ENCODE data around the gene CDCA3. TPM values are rescaled to one million over a fixed set of nuclear protein-coding genes. Genes with fewer than 3 reads are reported as not detected.
"Not testable (repeated sequence)": the region's sequence is repeated elsewhere in the genome, so short reads cannot be mapped to it uniquely, and the experiment has no call there.

Gene CDCA3
- total RNA-seq, 1 donor from 2014 or later: 32.5 TPM

DNA sequence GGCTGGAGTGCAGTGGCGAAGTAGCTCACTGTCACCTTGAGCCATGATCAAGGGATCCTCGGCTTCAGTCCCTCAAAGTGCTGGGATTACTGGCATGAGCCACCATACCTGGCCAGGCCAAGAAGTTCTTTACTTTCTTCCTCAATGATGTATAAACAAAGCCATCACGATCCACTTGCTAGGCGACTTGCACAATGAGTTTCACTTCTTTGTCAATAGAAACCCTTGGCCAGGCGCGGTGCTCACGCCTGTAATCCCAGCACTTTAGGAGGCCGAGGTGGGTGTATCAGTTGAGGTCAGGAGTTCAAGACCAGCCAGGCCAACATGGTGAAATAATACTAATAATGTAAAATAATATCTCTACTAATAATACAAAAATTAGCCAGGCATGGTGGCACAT is 36.4 kb upstream of the CDCA3 start:
- no peaks in the 10 kb centered on the region for H3K9me3 Mint-ChIP-seq
- no peak for DNase-seq (ENCODE audit: low spot score)
- H3K36me3 Mint-ChIP-seq (ENCODE audit: low read depth): peaks cover 15% of the 10 kb centered on the region
- intact Hi-C loops (cut with micrococcal nuclease): no loop called here
- H3K27ac Mint-ChIP-seq: no peak overlapping the region
- H3K4me1 Mint-ChIP-seq (ENCODE audit: low read depth): peaks cover 17% of the 10 kb centered on the region
- H3K27me3 Mint-ChIP-seq (ENCODE audit: insufficient read depth): no peaks in the 10 kb centered on the region
- H3K4me3 Mint-ChIP-seq: no peak overlapping the region

DNA sequence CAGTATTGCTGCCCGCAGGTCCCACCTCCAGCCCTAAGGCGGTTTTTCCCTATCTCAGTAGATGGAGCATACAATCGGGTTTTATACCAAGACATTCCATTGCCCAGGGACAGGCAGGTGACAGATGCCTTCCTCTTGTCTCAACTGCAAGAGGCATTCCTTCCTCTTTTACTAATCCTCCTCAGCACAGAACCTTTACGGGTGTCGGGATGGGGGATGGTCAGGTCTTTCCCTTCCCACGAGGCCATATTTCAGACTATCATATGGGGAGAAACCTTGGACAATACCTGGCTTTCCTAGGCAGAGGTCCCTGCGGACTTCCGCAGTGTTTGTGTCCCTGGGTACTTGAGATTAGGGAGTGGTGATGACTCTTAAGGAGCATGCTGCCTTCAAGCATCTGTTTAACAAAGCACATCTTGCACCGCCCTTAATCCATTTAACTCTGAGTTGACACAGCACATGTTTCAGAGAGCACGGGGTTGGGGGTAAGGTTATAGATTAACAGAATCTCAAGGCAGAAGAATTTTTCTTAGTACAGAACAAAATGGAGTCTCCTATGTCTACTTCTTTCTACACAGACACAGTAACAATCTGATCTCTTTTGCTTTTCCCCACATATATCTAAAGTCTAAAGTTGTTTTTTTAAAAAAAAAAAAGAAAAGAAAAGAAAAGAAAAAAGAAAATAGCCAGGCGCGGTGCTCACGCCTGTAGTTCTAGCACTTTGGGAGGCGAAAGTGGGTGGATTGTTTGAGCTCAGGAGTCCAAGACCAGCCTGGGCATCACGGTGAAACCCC is 35.3 kb upstream of the CDCA3 start:
- DNase-seq (ENCODE audit: low spot score); H3K9me3 Mint-ChIP-seq; H3K27me3 Mint-ChIP-seq (ENCODE audit: insufficient read depth); H3K27ac Mint-ChIP-seq; intact Hi-C loops (cut with micrococcal nuclease); H3K4me3 Mint-ChIP-seq: not testable (repeated sequence)
- peaks cover 15% of the 10 kb centered on the region for H3K36me3 Mint-ChIP-seq (ENCODE audit: low read depth)
- H3K4me1 Mint-ChIP-seq (ENCODE audit: low read depth): peaks cover 11% of the 10 kb centered on the region

DNA sequence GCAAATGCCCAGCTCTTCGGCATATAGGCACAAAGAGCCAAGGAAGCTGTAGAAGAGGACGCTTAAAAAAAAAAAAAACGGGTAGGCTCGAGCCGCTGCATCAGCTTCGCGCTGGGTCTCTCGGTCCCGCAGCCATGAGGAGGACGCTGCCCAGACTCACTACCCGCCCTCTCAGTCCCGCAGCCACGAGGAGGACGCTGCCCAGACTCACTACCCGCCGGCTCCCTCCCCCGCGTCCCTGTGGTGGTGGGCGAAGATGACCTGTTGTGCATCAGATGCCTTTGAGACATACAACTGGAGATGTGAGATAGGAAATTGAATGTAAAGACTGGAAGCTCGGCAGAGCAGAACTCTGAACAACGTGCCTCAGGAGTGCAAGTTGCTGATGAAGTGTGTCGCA is 33.5 kb upstream of the CDCA3 start:
- Mint-ChIP-seq H3K4me3 (no peak overlapping the region), H3K9me3 (no peaks in the 10 kb centered on the region)

DNA sequence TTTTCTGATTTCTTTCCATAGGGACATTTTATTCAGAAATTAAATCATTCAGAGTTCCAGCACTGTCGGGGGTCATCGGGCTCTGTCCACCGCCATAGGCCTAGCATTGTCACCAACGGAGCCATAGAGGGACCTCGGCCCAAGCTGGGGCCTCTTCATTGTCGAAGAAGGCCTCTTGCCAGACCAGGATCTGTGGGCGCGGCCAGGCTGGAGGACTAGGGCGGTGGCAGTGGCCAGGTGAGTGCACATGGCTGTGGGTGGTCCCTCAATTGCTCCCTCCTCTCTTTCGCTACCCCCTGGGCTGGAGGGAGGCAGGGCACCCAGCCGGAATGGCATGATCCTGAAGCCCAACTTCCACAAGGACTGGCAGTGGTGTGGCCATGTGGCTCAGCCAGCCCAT is 32.6 kb upstream of the CDCA3 start:
- intact Hi-C loops (cut with micrococcal nuclease): no loop called here
- no peak overlapping the region for H3K27ac Mint-ChIP-seq
- no peak overlapping the region for H3K4me3 Mint-ChIP-seq
- H3K36me3 Mint-ChIP-seq (ENCODE audit: low read depth): peaks cover 15% of the 10 kb centered on the region
- no peaks in the 10 kb centered on the region for H3K9me3 Mint-ChIP-seq
- no peaks in the 10 kb centered on the region for H3K27me3 Mint-ChIP-seq (ENCODE audit: insufficient read depth)
- H3K4me1 Mint-ChIP-seq (ENCODE audit: low read depth): no peaks in the 10 kb centered on the region
- DNase-seq (ENCODE audit: low spot score): no peak

More for the DNA sequence above, 33.5 kb upstream of the CDCA3 start:
- DNase-seq (ENCODE audit: low spot score): no peak
- Mint-ChIP-seq H3K27ac (no peak overlapping the region), H3K36me3 (ENCODE audit: low read depth) (peaks cover 15% of the 10 kb centered on the region), H3K27me3 (ENCODE audit: insufficient read depth) (no peaks in the 10 kb centered on the region), H3K4me1 (ENCODE audit: low read depth) (no peaks in the 10 kb centered on the region)
- intact Hi-C loops (cut with micrococcal nuclease): no loop called here

DNA sequence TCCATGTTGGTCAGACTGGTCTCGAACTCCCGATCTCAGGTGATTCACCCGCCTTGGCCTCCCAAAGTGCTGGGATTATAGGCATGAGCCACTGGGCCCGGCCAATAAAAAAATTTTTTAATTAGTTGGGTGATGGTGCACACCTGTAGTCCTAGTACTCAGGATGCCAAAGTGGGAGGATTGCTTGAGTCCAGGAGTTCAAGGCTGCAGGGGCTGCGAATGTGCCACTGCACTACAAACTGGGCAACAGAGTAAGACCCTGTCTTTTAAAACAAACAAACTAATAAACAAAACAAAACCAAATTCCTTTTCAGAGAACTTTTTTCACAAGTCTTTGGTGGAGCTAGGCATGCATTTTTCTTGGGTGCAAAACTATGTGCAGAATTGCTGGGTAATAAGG is 32.2 kb upstream of the CDCA3 start:
- Mint-ChIP-seq H3K4me3 (no peak overlapping the region), H3K4me1 (ENCODE audit: low read depth) (no peaks in the 10 kb centered on the region), H3K36me3 (ENCODE audit: low read depth) (peaks cover 11% of the 10 kb centered on the region), H3K27me3 (ENCODE audit: insufficient read depth) (no peaks in the 10 kb centered on the region), H3K9me3 (no peaks in the 10 kb centered on the region), H3K27ac (no peak overlapping the region)
- intact Hi-C loops (cut with micrococcal nuclease): no loop called here
- no peak for DNase-seq (ENCODE audit: low spot score)

DNA sequence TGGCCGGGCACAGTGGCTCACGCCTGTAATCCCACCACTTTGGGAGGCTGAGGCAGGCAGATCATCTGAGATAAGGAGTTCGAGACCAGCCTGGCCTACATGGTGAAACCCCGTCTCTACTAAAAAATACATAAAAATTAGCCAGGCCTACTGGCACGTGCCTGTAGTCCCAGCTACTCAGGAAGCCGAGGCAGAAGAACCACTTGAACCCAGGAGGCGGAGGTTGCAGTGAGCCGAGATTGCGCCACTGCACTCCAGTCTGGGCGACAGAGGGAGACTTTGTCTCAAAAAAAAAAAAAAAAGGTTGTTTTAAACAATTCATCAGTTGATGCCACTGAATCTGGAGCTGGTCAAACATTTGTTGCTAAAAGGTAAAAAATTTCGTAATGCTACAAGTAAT is 28.7 kb upstream of the CDCA3 start:
- H3K4me3 Mint-ChIP-seq; DNase-seq (ENCODE audit: low spot score); H3K4me1 Mint-ChIP-seq (ENCODE audit: low read depth); intact Hi-C loops (cut with micrococcal nuclease); H3K27ac Mint-ChIP-seq; H3K27me3 Mint-ChIP-seq (ENCODE audit: insufficient read depth); H3K9me3 Mint-ChIP-seq: not testable (repeated sequence)
- peaks cover 15% of the 10 kb centered on the region for H3K36me3 Mint-ChIP-seq (ENCODE audit: low read depth)

DNA sequence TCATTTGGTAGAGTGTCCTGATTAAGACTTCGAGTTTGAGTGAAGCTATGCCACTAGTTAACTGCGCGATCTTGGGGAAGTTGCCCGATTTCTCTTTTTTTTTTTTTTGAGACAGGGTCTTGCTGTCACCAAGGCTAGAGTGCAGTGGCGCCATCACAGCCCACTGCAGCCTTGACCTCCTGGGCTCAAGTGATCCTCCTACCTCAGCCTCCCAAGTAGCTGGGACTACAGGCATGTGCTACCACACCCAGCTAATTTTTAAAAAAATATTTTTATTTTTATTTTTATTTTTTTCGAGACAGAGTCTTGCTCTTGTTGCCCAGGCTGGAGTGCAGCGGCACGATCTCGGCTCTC is 22.9 kb upstream of the CDCA3 start:
- not testable (repeated sequence) for H3K9me3 Mint-ChIP-seq; H3K27me3 Mint-ChIP-seq (ENCODE audit: insufficient read depth); DNase-seq (ENCODE audit: low spot score)
- peaks cover 42% of the 10 kb centered on the region for H3K36me3 Mint-ChIP-seq (ENCODE audit: low read depth)
- intact Hi-C loops (cut with micrococcal nuclease): loop anchor here (5.0 kb wide), 2 partner anchors 233 to 382 kb away; partner anchors contain the start of genes C1RL, MRPL51 and NCAPD2
- peaks cover 49% of the 10 kb centered on the region for H3K4me1 Mint-ChIP-seq (ENCODE audit: low read depth)
- H3K27ac Mint-ChIP-seq: peak overlapping the region; percentile 81
- peak overlapping the region; percentile 96 for H3K4me3 Mint-ChIP-seq

DNA sequence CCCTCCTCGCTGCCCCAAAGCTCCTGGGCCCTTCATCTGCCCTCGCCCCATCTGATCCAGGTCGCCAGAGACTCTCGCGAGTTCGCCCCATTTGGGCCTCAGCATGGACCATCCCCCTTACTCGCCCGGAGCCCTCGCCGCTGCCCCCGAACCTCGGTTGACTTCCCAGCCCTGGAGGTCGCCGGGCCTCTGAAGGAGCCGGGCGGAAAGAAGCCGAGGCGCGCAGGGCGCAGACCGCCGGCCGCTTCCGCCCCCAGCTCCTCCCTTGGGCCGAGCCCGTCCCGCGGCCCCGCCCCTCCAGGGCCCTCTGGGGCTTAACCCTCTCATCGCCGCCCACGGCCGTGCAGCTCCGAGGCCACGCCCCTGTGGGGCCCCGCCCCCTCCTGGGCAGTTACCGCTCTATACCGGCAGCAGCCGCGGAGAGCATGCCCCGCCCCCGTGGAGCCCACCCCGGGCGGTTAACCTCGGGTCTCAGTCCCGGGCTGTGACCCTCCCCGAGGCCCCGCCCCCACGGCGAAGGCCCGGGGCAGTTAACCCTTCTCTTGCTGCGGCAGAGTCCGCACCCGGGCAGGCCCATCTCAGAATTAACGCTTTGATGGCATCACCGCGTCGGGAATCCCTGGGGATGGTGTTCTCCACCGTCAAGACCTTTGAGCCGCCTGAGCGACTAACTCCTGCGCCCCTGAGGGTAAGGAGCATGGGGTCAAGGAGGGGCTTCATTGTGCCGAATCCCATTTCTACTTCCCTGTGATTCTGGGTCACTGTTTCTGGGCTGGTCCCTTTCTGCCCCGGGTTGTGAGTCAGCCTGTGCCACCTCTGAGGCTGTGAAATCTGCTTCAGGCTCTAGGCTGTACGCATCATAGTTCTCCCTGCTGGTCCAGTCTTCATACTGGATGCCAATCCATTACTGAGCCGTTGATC is 22.3 kb upstream of the CDCA3 start, which contains the start of gene SPSB2:
Gene SPSB2 (minus strand): TSS at position 210 of the 921 bp plus-strand sequence. CDS start 402 bp downstream, outside the sequence.
- H3K9me3 Mint-ChIP-seq: no peaks in the 10 kb centered on the region
- peaks cover 48% of the 10 kb centered on the region for H3K36me3 Mint-ChIP-seq (ENCODE audit: low read depth)
- peak within 1 kb of the TSS; percentile 86 for H3K27ac Mint-ChIP-seq
- H3K4me3 Mint-ChIP-seq: peak within 1 kb of the TSS; percentile 96
- H3K4me1 Mint-ChIP-seq (ENCODE audit: low read depth): peaks cover 56% of the 10 kb centered on the region
- intact Hi-C loops (cut with micrococcal nuclease): loop anchor here (1.0 to 5.0 kb wide), 14 partner anchors 18 to 381 kb away; partner anchors contain the start of genes C1RL, COPS7A, EMG1 and ENO2
- DNase-seq (ENCODE audit: low spot score): peak; percentile 99
- no peaks in the 10 kb centered on the region for H3K27me3 Mint-ChIP-seq (ENCODE audit: insufficient read depth)

DNA sequence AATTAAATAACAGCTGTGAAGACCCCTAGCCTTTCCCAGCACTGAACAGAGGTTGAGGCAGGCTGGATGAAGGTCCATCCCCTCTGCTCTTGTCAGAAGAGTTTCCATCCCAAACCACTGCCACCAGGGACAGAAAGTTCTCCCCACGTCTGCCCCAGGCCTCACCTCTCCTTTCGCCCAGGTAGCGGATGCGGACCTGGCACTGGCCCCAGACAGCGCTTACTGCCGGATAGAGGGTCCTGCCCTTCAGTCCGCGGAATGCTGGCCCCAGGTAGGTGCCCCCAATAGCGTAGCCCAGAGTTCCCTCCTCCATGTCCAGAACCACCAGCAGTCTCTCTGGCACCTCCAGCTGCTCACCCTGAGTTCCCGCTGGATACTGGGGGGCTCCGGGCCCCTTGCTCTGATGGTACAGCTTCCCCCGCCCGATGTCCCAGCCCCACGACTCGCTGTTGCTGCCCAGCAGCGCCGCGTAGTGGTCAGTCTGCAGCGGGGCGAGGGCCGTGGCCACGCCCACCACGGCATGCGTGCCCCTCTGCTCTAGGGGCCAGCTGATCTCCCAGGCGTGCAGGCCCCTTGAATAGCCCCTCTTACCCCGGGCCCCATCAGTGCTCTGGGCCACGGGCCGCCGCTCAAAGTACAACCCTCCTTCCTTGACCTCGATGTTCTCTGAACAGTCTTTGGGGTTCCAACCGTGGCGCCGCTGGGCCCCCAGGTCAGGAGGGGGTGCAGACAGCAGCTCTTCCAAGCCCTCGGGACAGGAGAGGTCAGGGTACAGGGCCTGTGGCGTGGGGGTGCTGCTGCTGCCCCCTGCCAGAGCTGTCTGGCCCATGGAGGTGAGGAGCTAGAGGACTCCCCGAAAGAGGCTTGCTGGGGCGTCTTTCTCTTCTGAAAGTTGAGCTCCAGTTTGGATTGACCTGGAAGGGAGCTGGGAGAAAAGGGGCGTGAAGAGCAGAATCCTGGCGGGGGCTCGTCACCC is 21.3 kb upstream of the CDCA3 start:
- Mint-ChIP-seq H3K4me3 (peak overlapping the region; percentile 96), H3K27me3 (ENCODE audit: insufficient read depth) (no peaks in the 10 kb centered on the region), H3K4me1 (ENCODE audit: low read depth) (peaks cover 56% of the 10 kb centered on the region), H3K36me3 (ENCODE audit: low read depth) (peaks cover 52% of the 10 kb centered on the region), H3K9me3 (no peaks in the 10 kb centered on the region), H3K27ac (peak overlapping the region; percentile 86)
- DNase-seq (ENCODE audit: low spot score): peak; percentile 83
- intact Hi-C loops (cut with micrococcal nuclease): loop anchor here (1.0 to 5.0 kb wide), 14 partner anchors 19 to 380 kb away; partner anchors contain the start of genes C1RL, COPS7A, EMG1 and ENO2

DNA sequence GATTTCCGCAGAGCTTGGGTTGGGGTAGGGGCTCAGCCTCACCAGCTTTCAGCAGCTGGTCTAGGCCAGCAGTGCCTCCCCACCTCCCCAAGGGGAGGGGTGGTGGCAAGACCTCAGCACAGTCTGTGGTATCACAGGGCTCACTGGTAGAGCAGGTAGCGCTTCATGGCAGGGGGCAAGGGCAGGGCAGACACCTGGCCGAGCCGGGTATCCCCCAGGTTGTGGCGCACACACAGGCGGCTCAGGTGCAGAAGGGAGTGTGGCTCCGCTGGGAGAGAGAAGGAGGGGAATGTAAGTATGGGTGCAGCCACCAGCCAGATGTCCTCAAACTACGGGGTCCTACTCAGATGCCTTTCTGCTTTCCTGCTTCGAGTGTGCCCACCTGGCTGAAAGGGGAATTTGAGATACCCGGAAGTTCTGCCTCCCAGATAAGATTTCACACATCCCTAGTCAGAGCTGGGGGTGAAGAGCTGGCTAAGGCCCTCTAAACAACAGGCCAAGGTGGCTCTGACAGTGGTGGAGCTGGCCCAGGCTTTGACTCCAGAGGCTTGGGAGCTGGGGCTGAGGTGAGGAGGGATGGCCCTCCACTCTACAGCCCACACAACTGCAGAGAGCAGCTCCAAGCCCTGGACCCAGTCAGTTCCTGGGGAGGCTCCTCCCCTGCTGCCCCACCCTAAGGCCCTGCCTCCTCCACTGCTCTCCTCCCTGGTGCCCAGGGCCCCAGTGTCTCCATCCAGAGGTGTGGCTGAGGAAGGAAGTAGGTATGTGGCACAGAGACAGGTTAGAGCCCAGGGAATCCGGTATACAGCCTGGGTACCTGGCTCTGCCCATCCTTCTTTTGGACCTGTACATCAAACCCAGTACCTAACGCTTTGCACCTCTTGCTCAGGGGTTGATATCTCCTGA is 20.2 kb upstream of the CDCA3 start:
- Mint-ChIP-seq H3K4me3 (peak overlapping the region; percentile 96), H3K27ac (peak overlapping the region; percentile 86), H3K27me3 (ENCODE audit: insufficient read depth) (no peaks in the 10 kb centered on the region), H3K4me1 (ENCODE audit: low read depth) (peaks cover 65% of the 10 kb centered on the region), H3K9me3 (no peaks in the 10 kb centered on the region), H3K36me3 (ENCODE audit: low read depth) (peaks cover 52% of the 10 kb centered on the region)
- intact Hi-C loops (cut with micrococcal nuclease): loop anchor here (5.0 kb wide), 2 partner anchors 236 to 379 kb away; partner anchors contain the start of genes C1RL, MRPL51 and NCAPD2
- DNase-seq (ENCODE audit: low spot score): peak; percentile 32

DNA sequence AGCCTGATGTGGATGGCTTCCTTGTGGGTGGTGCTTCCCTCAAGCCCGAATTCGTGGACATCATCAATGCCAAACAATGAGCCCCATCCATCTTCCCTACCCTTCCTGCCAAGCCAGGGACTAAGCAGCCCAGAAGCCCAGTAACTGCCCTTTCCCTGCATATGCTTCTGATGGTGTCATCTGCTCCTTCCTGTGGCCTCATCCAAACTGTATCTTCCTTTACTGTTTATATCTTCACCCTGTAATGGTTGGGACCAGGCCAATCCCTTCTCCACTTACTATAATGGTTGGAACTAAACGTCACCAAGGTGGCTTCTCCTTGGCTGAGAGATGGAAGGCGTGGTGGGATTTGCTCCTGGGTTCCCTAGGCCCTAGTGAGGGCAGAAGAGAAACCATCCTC is 19.2 kb upstream of the CDCA3 start:
- H3K27me3 Mint-ChIP-seq (ENCODE audit: insufficient read depth); DNase-seq (ENCODE audit: low spot score); H3K9me3 Mint-ChIP-seq: not testable (repeated sequence)
- Mint-ChIP-seq H3K27ac (peak overlapping the region; percentile 86), H3K4me1 (ENCODE audit: low read depth) (peaks cover 66% of the 10 kb centered on the region), H3K36me3 (ENCODE audit: low read depth) (peaks cover 57% of the 10 kb centered on the region), H3K4me3 (peak overlapping the region; percentile 96)
- intact Hi-C loops (cut with micrococcal nuclease): loop anchor here (5.0 kb wide), 2 partner anchors 237 to 378 kb away; partner anchors contain the start of genes C1RL, MRPL51 and NCAPD2

Measured in activated T-helper 1 cell treated with anti-CD3 and anti-CD28 coated beads, Interleukin-12 subunit alpha, Interleukin-12 subunit beta, Interleukin-2, Interleukin-4 antibody, amounts not matched to agents 30 ng/mL and 10 ng/mL and 1 ng/mL, durations not matched to agents 14 hours and 24 hours and 36 hours (primary cell).